ENCODE measurements around the gene COL26A1. TPM values are rescaled to one million over a fixed set of nuclear protein-coding genes. Genes with fewer than 3 reads are reported as not detected.

The COL26A1 gene
- total and polyA plus RNA-seq, 2 donors = 0.41 to 3.0 TPM

DNA sequence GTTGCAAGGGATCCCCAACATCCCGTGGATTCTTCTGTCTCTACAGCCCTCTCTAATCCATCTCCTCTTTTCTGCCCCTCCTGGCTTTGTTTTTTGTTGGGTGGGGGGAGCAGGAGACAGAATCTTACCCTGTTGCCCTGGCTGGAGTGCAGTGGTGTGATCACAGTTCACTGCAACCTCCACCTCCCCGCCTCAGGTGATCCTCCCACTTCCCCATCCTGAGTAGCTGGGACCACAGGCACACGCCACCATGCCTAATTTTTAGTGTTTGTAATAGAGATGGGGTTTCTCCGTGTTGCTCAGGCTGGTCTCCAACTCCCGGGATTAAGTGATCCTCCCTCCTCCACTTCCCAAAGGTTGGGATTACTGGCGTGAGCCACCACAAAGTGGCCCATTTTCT is 144.7 kb downstream of the COL26A1 start:
- Histone ChIP-seq H3K36me3 (ENCODE audit: control insufficient read depth in 2 of 2, insufficient read depth in 2 of 2, low read length in 1 of 2) (no peaks in the 10 kb centered on the region), H3K9me3 (ENCODE audit: control insufficient read depth in 2 of 2, insufficient read depth in 1 of 2, low read length in 1 of 2) (peaks cover 0 to 4% of the 10 kb centered on the region in 2 donors), H3K4me1 (ENCODE audit: control insufficient read depth in 2 of 2, insufficient read depth in 2 of 2, low read length in 2 of 2) (peaks cover 0 to 9% of the 10 kb centered on the region in 2 donors), H3K4me3 (ENCODE audit: low read length in 2 of 2) (no peak overlapping the region), H3K27ac (ENCODE audit: low read depth in 1 of 2, low read length in 1 of 2) (no peak overlapping the region), H3K27me3 (ENCODE audit: control insufficient read depth in 2 of 2, insufficient read depth in 1 of 2, low read length in 1 of 2) (no peaks in the 10 kb centered on the region)
- no peak for DNase-seq (ENCODE audit: low read depth in 6 of 9, low spot score in 9 of 9)
- 18% methylated on average over 6 of the region's 6 CpGs for WGBS

DNA sequence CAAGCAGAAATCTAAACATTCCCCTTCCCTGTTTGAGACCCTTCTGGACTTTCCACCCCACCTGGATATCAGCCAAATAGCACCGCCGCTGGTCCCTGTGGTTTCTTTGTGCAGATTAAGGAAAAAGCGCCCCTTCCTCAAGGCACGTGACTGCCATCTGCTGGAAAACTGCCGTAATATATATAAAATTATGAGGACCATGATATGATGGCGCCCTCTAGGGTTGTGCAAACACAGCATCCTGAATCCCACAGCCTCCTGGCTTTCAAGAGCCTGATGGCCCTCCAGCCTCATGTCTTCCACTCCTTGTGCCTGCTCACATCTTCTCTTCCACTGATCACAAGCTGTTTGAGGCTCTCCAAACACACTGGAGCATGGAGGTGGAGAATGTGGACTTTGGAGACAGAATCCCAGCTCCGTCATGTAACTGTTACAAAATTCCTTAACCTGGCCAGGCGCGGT is 145.1 kb downstream of the COL26A1 start:
- 32% methylated on average over 9 of the region's 9 CpGs for WGBS
- peaks cover 0 to 1% of the 10 kb centered on the region in 2 donors for H3K9me3 ChIP-seq (ENCODE audit: control insufficient read depth in 2 of 2, insufficient read depth in 1 of 2, low read length in 1 of 2)
- H3K36me3 ChIP-seq (ENCODE audit: control insufficient read depth in 2 of 2, insufficient read depth in 2 of 2, low read length in 1 of 2) = no peaks in the 10 kb centered on the region
- H3K27me3 ChIP-seq (ENCODE audit: control insufficient read depth in 2 of 2, insufficient read depth in 1 of 2, low read length in 1 of 2) = no peaks in the 10 kb centered on the region
- peak in 8 of 9 donors; percentile 11 to 60 (median 26) for DNase-seq (ENCODE audit: low read depth in 6 of 9, low spot score in 9 of 9)
- no peak overlapping the region for H3K4me3 ChIP-seq (ENCODE audit: low read length in 2 of 2)
- peaks cover 0 to 9% of the 10 kb centered on the region in 2 donors for H3K4me1 ChIP-seq (ENCODE audit: control insufficient read depth in 2 of 2, insufficient read depth in 2 of 2, low read length in 2 of 2)
- H3K27ac ChIP-seq (ENCODE audit: low read depth in 1 of 2, low read length in 1 of 2) = no peak overlapping the region

DNA sequence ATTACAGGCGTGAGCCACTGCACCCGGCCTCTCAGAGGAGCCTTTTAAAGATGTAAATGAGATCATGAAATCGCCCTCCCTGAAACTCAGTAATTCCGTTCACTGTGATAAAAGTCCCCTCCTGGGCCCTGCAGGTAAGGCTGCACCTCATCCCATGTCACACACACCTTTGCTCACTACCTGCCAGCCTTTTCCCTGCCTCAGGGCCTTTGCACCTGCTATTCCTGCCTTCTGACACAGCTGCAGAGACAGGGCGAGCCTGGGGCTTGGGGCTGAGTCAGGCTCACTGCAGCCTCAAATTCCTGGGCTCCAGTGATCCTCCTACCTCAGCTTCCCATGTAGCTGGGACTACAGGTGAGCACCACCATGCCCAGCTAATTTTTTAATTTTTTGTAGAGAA is 147.6 kb downstream of the COL26A1 start:
- Histone ChIP-seq H3K36me3 (ENCODE audit: control insufficient read depth in 2 of 2, insufficient read depth in 2 of 2, low read length in 1 of 2) (no peaks in the 10 kb centered on the region), H3K4me1 (ENCODE audit: control insufficient read depth in 2 of 2, insufficient read depth in 2 of 2, low read length in 2 of 2) (peaks cover 0 to 9% of the 10 kb centered on the region in 2 donors), H3K27me3 (ENCODE audit: control insufficient read depth in 2 of 2, insufficient read depth in 1 of 2, low read length in 1 of 2) (peaks cover 0 to 2% of the 10 kb centered on the region in 2 donors), H3K9me3 (ENCODE audit: control insufficient read depth in 2 of 2, insufficient read depth in 1 of 2, low read length in 1 of 2) (no peaks in the 10 kb centered on the region), H3K4me3 (ENCODE audit: low read length in 2 of 2) (no peak overlapping the region), H3K27ac (ENCODE audit: low read depth in 1 of 2, low read length in 1 of 2) (no peak overlapping the region)
- WGBS = 97% methylated on average over 5 of the region's 5 CpGs
- no peak for DNase-seq (ENCODE audit: low read depth in 6 of 9, low spot score in 9 of 9)

DNA sequence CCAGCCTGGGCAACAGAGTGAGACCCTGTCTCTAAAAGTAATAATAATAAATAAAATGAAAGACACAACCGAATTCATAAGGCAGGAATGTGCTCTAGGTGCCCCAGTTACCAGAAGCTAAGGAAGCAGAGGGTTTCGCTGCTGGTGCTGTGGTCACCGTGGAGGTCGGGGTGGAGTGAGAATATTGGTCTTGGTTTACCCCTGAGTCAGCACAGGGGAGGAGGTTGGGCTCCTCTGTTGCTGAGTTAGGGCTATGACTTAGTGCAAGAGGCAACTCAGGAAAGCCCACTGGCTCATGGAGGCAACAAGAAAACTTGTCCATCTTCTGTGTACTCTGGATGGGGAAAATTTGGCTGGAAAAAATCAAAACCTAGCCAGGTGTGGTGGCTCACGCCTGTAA is 149.3 kb downstream of the COL26A1 start:
- no peak overlapping the region for H3K4me3 ChIP-seq (ENCODE audit: low read length in 2 of 2)
- no peak overlapping the region for H3K27ac ChIP-seq (ENCODE audit: low read depth in 1 of 2, low read length in 1 of 2)
- H3K27me3 ChIP-seq (ENCODE audit: control insufficient read depth in 2 of 2, insufficient read depth in 1 of 2, low read length in 1 of 2) = peaks cover 0 to 2% of the 10 kb centered on the region in 2 donors
- no peaks in the 10 kb centered on the region for H3K9me3 ChIP-seq (ENCODE audit: control insufficient read depth in 2 of 2, insufficient read depth in 1 of 2, low read length in 1 of 2)
- H3K36me3 ChIP-seq (ENCODE audit: control insufficient read depth in 2 of 2, insufficient read depth in 2 of 2, low read length in 1 of 2) = no peaks in the 10 kb centered on the region
- DNase-seq (ENCODE audit: low read depth in 6 of 9, low spot score in 9 of 9) = no peak
- WGBS = 75% methylated on average over 5 of the region's 5 CpGs
- H3K4me1 ChIP-seq (ENCODE audit: control insufficient read depth in 2 of 2, insufficient read depth in 2 of 2, low read length in 2 of 2) = peaks cover 0 to 5% of the 10 kb centered on the region in 2 donors

DNA sequence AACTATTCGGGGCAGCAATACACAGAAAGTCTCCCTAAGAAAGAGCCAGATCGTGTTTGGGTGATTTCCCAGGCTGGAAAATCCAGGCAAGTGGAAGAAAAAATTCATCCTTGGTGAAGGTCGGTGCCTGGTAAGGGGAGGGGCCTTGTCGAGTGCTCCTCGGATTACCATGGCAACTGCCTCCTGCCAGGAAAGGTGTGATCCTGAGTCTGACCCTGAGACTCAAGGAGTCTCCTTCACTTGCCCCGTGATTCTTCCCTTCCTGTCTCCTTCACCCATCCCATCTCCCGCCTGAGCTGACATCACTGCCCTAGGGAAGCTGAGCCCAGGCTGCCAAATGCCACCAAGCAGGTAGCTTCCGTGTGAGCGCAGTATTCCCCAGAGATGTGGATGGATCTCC is 154.2 kb downstream of the COL26A1 start:
- DNase-seq (ENCODE audit: low read depth in 6 of 9, low spot score in 9 of 9) = no peak
- WGBS = 93% methylated on average over 9 of the region's 9 CpGs
- Histone ChIP-seq H3K27me3 (ENCODE audit: control insufficient read depth in 2 of 2, insufficient read depth in 1 of 2, low read length in 1 of 2) (peaks cover 0 to 2% of the 10 kb centered on the region in 2 donors), H3K4me1 (ENCODE audit: control insufficient read depth in 2 of 2, insufficient read depth in 2 of 2, low read length in 2 of 2) (no peaks in the 10 kb centered on the region), H3K27ac (ENCODE audit: low read depth in 1 of 2, low read length in 1 of 2) (no peak overlapping the region), H3K9me3 (ENCODE audit: control insufficient read depth in 2 of 2, insufficient read depth in 1 of 2, low read length in 1 of 2) (no peaks in the 10 kb centered on the region), H3K36me3 (ENCODE audit: control insufficient read depth in 2 of 2, insufficient read depth in 2 of 2, low read length in 1 of 2) (no peaks in the 10 kb centered on the region), H3K4me3 (ENCODE audit: low read length in 2 of 2) (no peak overlapping the region)

- Histone ChIP-seq H3K27me3 (ENCODE audit: control insufficient read depth in 2 of 2, insufficient read depth in 1 of 2, low read length in 1 of 2) (peaks cover 0 to 2% of the 10 kb centered on the region in 2 donors), H3K36me3 (ENCODE audit: control insufficient read depth in 2 of 2, insufficient read depth in 2 of 2, low read length in 1 of 2) (no peaks in the 10 kb centered on the region), H3K4me1 (ENCODE audit: control insufficient read depth in 2 of 2, insufficient read depth in 2 of 2, low read length in 2 of 2) (no peaks in the 10 kb centered on the region), H3K4me3 (ENCODE audit: low read length in 2 of 2) (no peak overlapping the region), H3K9me3 (ENCODE audit: control insufficient read depth in 2 of 2, insufficient read depth in 1 of 2, low read length in 1 of 2) (no peaks in the 10 kb centered on the region), H3K27ac (ENCODE audit: low read depth in 1 of 2, low read length in 1 of 2) (no peak overlapping the region)
- DNase-seq (ENCODE audit: low read depth in 6 of 9, low spot score in 9 of 9) = no peak
- 84% methylated on average over 10 of the region's 10 CpGs for WGBS
These were observed 154.6 kb downstream of the COL26A1 start for GRCh38 chr7:101517304-101517703.

GRCh38 chr7:101518336-101518735 is 155.7 kb downstream of the COL26A1 start:
- no peak overlapping the region for H3K4me3 ChIP-seq (ENCODE audit: low read length in 2 of 2)
- 80% methylated on average over 9 of the region's 9 CpGs for WGBS
- no peak overlapping the region for H3K27ac ChIP-seq (ENCODE audit: low read depth in 1 of 2, low read length in 1 of 2)
- H3K9me3 ChIP-seq (ENCODE audit: control insufficient read depth in 2 of 2, insufficient read depth in 1 of 2, low read length in 1 of 2) = no peaks in the 10 kb centered on the region
- H3K36me3 ChIP-seq (ENCODE audit: control insufficient read depth in 2 of 2, insufficient read depth in 2 of 2, low read length in 1 of 2) = no peaks in the 10 kb centered on the region
- DNase-seq (ENCODE audit: low read depth in 6 of 9, low spot score in 9 of 9) = no peak
- H3K27me3 ChIP-seq (ENCODE audit: control insufficient read depth in 2 of 2, insufficient read depth in 1 of 2, low read length in 1 of 2) = peaks cover 0 to 2% of the 10 kb centered on the region in 2 donors
- no peaks in the 10 kb centered on the region for H3K4me1 ChIP-seq (ENCODE audit: control insufficient read depth in 2 of 2, insufficient read depth in 2 of 2, low read length in 2 of 2)

DNA sequence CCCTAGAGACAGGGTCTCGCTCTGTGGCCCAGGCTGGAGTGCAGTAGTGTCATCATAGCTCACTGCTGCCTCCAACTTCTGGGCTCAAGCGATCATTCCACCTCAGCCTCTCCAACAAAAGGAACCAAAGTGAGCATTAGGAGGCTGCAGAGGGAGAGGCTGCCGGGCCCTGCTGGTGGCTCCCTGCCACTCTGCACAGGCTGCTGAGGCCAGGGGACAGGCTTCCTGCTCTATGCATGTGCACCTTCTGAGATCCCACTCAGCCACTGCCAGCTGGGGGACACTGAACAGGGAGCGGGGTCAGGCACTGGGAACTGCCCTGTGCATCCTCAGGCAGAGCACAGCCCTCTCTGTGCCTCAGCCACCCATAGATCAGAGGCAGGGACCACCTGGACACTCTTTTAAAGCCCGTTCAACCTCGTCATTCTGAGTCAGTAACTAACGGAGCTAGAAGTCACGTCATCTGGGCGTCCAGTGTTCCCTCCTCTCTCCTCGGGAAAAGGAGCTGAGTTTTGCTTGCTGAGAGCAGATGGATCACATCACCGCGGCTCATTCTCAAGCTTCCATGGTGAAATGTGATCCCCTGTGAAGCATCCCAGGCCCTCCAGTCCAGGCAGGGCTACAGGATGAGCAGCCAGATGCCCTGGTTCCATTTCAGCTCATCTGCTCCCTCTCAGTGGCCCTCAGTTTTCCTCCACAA is 156.8 kb downstream of the COL26A1 start:
- WGBS = 85% methylated on average over 12 of the region's 12 CpGs
- Histone ChIP-seq H3K4me3 (ENCODE audit: low read length in 2 of 2) (no peak overlapping the region), H3K27ac (ENCODE audit: low read depth in 1 of 2, low read length in 1 of 2) (no peak overlapping the region), H3K36me3 (ENCODE audit: control insufficient read depth in 2 of 2, insufficient read depth in 2 of 2, low read length in 1 of 2) (no peaks in the 10 kb centered on the region), H3K27me3 (ENCODE audit: control insufficient read depth in 2 of 2, insufficient read depth in 1 of 2, low read length in 1 of 2) (peaks cover 0 to 2% of the 10 kb centered on the region in 2 donors), H3K4me1 (ENCODE audit: control insufficient read depth in 2 of 2, insufficient read depth in 2 of 2, low read length in 2 of 2) (no peaks in the 10 kb centered on the region), H3K9me3 (ENCODE audit: control insufficient read depth in 2 of 2, insufficient read depth in 1 of 2, low read length in 1 of 2) (no peaks in the 10 kb centered on the region)
- DNase-seq (ENCODE audit: low read depth in 6 of 9, low spot score in 9 of 9) = no peak

DNA sequence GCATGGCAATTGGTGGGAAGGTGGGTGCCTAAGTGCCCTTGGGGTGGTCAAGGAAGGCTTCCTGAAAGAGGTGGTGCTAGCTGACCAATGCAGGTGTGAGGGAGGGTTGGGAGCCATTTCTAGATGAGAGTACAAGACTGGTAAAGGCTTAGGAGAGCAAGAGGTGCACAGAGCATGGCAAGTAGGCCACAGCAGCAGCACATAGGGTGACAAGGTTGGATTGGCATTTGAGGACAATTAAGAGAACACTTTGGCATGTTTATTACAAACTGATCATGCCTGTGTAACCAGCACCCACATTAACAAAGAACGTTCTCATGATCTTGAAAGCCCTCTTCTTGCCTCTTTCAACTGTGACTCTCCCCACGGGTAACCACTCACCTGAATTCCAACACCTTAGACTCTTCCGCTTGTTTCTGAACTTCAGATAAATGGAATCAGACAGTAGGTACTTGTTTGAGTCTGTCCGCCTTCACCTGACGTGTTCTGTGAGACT is 158.8 kb downstream of the COL26A1 start:
- Histone ChIP-seq H3K9me3 (ENCODE audit: control insufficient read depth in 2 of 2, insufficient read depth in 1 of 2, low read length in 1 of 2) (no peaks in the 10 kb centered on the region), H3K4me3 (ENCODE audit: low read length in 2 of 2) (no peak overlapping the region), H3K36me3 (ENCODE audit: control insufficient read depth in 2 of 2, insufficient read depth in 2 of 2, low read length in 1 of 2) (no peaks in the 10 kb centered on the region), H3K27me3 (ENCODE audit: control insufficient read depth in 2 of 2, insufficient read depth in 1 of 2, low read length in 1 of 2) (no peaks in the 10 kb centered on the region), H3K27ac (ENCODE audit: low read depth in 1 of 2, low read length in 1 of 2) (no peak overlapping the region), H3K4me1 (ENCODE audit: control insufficient read depth in 2 of 2, insufficient read depth in 2 of 2, low read length in 2 of 2) (no peaks in the 10 kb centered on the region)
- DNase-seq (ENCODE audit: low read depth in 6 of 9, low spot score in 9 of 9) = no peak
- WGBS = 87% methylated on average over 5 of the region's 5 CpGs

Data from thymus (tissue), 11 donors.